Transverse colon (tissue), 3 donors: ENCODE data around the gene TYMS.

Experiments
- POLR2A ChIP-seq: fragments of 450-650 bp; IDR thresholded peaks from one replicate; pipeline ENCODE4 v1.6.1; 2016; ENCODE audit warnings: antibody characterized with exemption, mild to moderate bottlenecking, moderate library complexity
- POLR2AphosphoS5 ChIP-seq, 3 donors: sonication (generic); formaldehyde crosslinking; IDR thresholded peaks; one replicate each; pipeline ENCODE4 v1.6.1; 2016; ENCODE audit warnings: antibody characterized with exemption in 3 of 3

DNA sequence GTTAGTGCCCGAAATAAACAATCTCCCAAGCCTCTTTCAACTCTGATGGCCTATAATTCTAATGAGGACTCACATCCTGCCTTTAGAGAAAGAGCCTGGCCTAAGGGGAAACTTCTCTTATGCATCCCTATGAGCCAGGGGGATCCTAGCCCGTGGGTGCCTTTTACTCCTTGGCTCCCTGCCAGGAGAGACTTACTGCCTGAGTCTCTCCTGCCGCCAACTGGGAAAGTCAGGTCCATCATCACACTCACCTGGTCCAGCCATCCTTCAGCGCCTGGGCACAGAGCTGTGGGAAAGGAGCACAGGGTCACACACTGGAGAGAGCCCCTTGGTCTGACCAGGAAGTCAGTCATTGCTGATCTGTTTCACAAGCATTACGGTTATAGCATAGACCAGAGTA, 30.9 kb downstream of the TYMS start:
- TF ChIP-seq POLR2AphosphoS5 (IDR thresholded peaks at IDR 0.05) (no peak), POLR2A (no peak)
